Superior temporal gyrus (tissue), 1 donor: ENCODE results near the gene DONSON.
A peak's percentile ranks its signal among the peaks of the same experiment; 100 is the strongest.
"Not testable (repeated sequence)": the region's sequence is repeated elsewhere in the genome, so short reads cannot be mapped to it uniquely, and the experiment has no call there.

ENCODE experiments used
- DNase-seq: peaks from one replicate; pipeline ENCODE4 v3.0.0-alpha.2; 2016; ENCODE audit errors: extremely low spot score

Gene DONSON, protein sequence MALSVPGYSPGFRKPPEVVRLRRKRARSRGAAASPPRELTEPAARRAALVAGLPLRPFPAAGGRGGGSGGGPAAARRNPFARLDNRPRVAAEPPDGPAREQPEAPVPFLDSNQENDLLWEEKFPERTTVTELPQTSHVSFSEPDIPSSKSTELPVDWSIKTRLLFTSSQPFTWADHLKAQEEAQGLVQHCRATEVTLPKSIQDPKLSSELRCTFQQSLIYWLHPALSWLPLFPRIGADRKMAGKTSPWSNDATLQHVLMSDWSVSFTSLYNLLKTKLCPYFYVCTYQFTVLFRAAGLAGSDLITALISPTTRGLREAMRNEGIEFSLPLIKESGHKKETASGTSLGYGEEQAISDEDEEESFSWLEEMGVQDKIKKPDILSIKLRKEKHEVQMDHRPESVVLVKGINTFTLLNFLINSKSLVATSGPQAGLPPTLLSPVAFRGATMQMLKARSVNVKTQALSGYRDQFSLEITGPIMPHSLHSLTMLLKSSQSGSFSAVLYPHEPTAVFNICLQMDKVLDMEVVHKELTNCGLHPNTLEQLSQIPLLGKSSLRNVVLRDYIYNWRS

GRCh38 chr21:33588485-33589335 lies at the start of gene DONSON:
TSS of gene DONSON (minus strand) at chr21:33588684. CDS start at chr21:33588641, 43 bp downstream.
- DNase-seq = peak; percentile 84

GRCh38 chr21:33634254-33634653 lies 45.8 kb upstream of the DONSON start:
- DNase-seq = no peak

DNA sequence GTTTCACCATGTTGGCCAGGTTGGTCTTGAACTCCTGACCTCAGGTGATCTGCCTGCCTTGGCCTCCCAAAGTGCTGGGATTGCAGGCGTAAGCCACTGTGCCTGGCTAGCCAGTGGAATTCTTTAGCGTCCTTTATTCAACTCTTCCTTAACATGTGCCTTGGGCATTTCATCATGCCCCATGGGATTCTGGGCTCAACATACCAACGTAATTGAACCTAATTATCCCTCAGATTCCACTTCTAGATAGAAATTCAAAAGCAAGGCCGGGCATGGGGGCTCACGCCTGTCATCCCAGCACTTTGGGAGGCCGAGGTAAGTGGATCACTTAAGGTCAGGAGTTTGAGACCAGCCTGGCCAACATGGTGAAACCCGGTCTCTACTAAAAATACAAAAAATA lies 37.7 kb upstream of the DONSON start:
- DNase-seq = not testable (repeated sequence)

- no peak for DNase-seq
These were observed 33.8 kb upstream of the DONSON start for GRCh38 chr21:33622253-33622652.

GRCh38 chr21:33619726-33620125 lies 31.2 kb upstream of the DONSON start:
- DNase-seq = no peak

GRCh38 chr21:33618407-33618806 lies 29.9 kb upstream of the DONSON start:
- no peak for DNase-seq

- DNase-seq = not testable (repeated sequence)
These were observed 29.1 kb upstream of the DONSON start for GRCh38 chr21:33617565-33617964.

GRCh38 chr21:33611006-33611744 lies 22.7 kb upstream of the DONSON start:
- DNase-seq = no peak

DNA sequence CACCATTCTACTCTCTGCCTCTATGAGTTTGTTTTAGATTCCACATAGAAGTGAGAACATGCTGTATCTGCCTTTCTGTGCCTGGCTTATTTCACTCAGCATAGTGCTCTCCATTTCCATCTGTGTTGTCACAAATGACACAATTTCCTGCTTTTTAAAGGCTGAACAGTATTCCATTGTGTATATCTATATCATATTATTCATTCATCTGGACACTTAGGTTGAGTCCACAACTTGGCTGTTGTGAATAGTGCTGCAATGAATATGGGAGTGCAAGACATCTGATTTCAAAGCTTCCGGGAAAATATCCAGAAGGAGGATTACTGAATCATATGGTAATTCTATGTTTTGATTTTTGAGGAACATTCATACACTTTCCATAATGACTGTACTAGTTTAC lies 20.1 kb upstream of the DONSON start:
- no peak for DNase-seq

DNA sequence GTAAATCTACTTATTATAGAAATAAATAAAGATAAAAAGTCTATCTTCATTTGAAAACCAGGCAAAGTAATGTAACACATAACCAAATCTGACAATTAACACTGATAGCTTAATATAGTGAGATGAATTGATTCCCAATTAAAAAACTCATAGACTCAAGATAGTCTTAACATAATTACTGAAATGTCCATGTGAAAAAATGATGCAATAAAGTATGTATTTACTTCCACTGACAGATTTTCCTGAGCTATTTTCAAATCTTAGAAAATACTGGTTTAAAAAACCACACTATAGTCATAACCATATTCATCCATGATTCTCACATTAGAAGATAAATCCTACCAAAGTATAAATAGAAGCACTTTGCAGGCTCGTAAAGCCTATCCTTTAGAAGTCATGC lies 9.6 kb upstream of the DONSON start:
- DNase-seq = no peak

GRCh38 chr21:33587792-33588484 lies 546 bp downstream of the DONSON start:
- DNase-seq = no peak

DNA sequence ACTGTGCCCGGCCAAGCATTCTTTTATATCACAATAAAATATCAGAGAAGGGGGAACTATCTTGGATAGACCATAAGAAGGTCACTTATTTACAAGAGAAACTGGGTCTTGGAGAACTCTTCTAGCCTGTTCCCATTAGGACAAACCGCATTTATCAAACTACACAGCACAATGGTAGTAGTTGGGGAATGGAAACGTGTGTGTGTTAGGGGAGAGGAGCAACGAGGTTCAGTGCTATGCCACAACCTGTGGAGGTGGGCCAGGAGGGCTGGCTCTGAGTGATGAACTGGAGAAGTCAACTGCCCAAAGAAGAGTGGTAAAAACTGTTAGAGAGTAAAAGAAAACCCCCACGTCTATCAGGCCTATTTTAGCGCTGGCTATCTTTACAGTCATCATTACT lies 1.6 kb downstream of the DONSON start:
- no peak for DNase-seq

DNA sequence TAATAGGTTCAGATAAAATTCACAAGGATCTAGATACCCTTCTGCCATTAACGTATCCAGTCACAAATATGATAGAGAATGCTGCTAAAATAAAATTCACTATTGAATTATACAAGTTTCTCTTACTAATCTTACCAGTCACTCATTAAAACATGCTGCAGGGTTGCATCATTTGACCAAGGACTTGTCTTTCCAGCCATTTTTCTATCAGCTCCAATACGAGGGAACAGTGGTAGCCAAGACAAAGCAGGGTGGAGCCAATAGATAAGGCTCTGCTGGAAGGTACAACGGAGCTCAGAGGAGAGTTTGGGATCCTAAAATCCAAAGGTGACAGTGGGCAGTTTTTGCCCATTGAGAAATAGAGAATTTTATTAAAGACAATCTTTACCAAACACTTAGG lies 4.0 kb downstream of the DONSON start:
- DNase-seq = no peak

DNA sequence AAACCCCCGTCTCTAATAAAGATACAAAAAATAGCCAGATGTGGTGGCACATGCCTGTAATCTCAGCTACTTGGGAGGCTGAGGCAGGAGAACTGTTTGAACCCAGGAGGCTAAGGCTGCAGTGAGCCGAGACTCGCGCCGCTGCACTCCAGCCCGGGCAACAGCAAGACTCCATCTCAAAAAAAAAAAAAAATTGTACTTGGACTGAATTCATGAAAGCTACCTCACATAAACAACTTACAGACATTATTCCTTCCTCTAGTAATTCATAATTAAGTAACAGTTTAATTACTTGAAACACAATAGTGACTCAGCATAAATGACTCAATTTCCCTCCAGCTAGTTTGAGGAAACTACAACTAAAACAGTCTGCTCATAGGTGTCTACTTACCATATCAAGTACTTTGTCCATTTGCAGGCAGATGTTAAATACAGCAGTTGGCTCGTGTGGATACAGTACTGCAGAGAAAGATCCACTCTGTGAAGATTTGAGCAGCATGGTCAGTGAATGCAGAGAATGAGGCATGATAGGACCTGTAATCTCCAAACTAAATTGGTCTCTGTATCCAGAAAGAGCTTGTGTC lies 9.4 kb downstream of the DONSON start:
- no peak for DNase-seq

DNA sequence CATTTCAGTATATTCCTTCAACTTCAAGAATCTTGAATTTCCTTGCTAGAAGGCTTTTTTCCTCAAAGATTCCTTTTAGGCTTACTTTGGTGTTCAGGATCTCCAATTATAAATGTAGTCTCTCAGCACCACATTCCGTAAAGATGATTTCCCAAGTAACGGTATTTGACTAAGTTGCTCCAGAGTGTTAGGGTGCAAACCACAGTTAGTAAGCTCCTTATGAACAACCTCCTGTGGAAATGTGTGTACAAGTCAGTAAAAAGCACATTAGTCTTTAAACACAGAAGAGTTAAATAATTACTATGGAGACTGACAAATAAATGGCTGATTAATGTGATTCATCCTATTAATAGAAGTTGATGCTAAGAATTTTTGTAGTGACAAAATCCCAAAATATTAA lies 10.3 kb downstream of the DONSON start:
- DNase-seq = no peak

DNA sequence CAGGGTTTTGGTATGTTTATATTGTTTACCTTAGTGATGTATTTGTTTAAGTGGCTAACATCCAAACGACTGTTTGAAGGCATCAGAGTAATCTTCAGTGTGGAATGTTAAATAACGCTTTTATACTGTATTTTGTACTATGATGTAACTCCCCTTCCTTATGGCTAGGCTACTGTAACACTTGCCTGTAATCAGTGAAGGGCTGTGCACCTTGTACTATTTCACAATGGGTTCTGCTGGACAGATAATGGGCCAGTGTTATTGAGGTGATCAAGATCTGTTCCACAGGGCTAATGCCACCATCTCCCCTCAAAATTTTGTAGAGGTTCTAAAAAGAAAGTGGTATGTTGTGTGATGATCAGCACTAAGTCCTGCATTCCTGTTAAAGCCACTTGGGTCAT lies 11.7 kb downstream of the DONSON start:
- DNase-seq = not testable (repeated sequence)

GRCh38 chr21:33572350-33572749 lies 16.1 kb downstream of the DONSON start:
- no peak for DNase-seq

DNA sequence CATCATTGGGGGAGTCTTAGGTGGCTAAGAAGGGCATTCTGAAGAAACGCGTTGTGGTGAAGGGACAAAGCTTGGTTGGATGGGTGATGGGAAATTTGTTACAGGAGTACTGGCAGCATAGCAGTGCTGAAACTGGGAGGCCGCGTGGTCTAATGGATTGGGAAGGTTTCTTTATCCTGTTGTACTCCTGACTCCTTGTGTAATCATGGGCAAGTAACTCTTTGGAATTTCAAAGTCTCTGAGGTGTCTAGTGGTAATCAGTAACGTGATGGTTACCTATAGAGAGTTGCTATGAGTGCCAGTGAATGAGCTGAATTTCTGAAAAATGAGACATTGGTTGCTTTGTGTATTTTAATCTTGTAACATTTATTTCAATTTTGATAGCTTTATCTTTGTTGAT lies 18.5 kb downstream of the DONSON start:
- no peak for DNase-seq

DNA sequence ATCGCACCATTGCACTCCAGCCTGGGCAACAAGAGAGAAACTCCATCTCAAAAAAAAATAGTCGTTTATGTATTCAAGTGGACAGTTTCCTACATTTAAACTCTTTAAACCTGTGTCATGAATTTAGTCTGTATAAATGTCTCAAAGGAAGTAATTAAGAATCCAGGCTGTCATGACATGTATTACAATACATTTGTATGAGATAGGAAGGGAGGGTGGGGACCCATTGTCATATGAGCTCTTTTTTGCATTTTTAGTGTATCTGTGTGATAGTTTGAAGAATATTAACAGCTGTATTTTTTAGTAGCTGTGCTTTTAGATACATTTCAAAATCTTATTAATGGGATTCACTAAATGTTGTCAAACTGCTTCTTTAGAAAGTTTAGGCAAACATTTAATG lies 20.0 kb downstream of the DONSON start:
- DNase-seq = no peak

GRCh38 chr21:33567914-33568313 lies 20.6 kb downstream of the DONSON start:
- DNase-seq = no peak

GRCh38 chr21:33566514-33566913 lies 22.0 kb downstream of the DONSON start:
- no peak for DNase-seq
